Measurements from ENCODE around the gene FOXL1. TPM values are rescaled to one million over a fixed set of nuclear protein-coding genes. Genes with fewer than 3 reads are reported as not detected.

FOXL1 gene
- polyA plus RNA-seq, 3 donors: not detected

DNA sequence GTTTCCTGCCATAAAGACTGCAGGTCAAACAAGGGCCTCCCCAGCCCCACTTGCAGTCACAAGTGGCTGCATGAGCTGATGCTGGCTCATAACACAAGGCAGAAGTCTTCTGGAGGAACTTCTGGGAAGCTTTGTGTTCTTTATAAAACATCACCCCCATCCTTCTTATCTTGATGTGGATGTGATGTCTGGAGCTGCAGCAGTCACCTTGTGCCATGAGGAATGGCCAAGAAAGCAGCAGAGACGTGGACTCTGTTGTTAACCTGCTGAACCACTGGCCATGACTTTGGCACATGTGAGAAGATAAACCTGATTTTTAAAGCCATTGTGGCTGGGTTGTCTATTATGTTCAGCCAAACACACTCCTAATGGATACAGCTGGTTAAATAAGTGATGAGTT, 41.8 kb downstream of the FOXL1 start:
- TF ChIP-seq CTCF (IDR thresholded peaks at IDR 0.05): no peak
- Mint-ChIP-seq H3K27ac (no peak overlapping the region), H3K36me3 (no peaks in the 10 kb centered on the region), H3K4me3 (no peak overlapping the region), H3K27me3 (ENCODE audit: low read depth in 3 of 3) (peaks cover 1 to 9% (median 3%) of the 10 kb centered on the region in 3 donors), H3K9me3 (peaks cover 0 to 2% (median 0%) of the 10 kb centered on the region in 7 donors), H3K4me1 (no peaks in the 10 kb centered on the region)
- no peak overlapping the region for H3K9ac ChIP-seq (ENCODE audit: insufficient read depth, low read length, poor library complexity, severe bottlenecking)
- no peak overlapping the region for H3K4me3 ChIP-seq (replicated peaks in 1 of 3; ENCODE audit: low read depth in 2 of 3, low read length in 3 of 3)
- no peaks in the 10 kb centered on the region for H3K4me1 ChIP-seq (ENCODE audit: control insufficient read depth in 1 of 2, insufficient read depth in 2 of 2, low read length in 2 of 2)
- no peaks in the 10 kb centered on the region for H3K27me3 ChIP-seq (ENCODE audit: control insufficient read depth in 2 of 2, insufficient read depth in 2 of 2, low read length in 2 of 2)
- intact Hi-C loops (cut with micrococcal nuclease): no loop called here
- H4K20me1 ChIP-seq (ENCODE audit: insufficient read depth, low read length): no peaks in the 10 kb centered on the region
- no CpG with 5 or more reads among the region's 1 CpG for WGBS (ENCODE audit: insufficient coverage)
- no peak overlapping the region for H3K4me2 ChIP-seq (replicated peaks; ENCODE audit: extremely low read depth, low read length, poor library complexity, severe bottlenecking)
- H3K79me2 ChIP-seq (ENCODE audit: insufficient read depth, low read length): no peaks in the 10 kb centered on the region
- no peaks in the 10 kb centered on the region for H3K9me3 ChIP-seq (replicated peaks in 1 of 2; ENCODE audit: control insufficient read depth in 1 of 2, insufficient read depth in 1 of 2, low read length in 2 of 2)
- no peaks in the 10 kb centered on the region for H3K36me3 ChIP-seq (replicated peaks in 1 of 2; ENCODE audit: control insufficient read depth in 1 of 2, insufficient read depth in 2 of 2, low read length in 2 of 2)
- no peak overlapping the region for H2AFZ ChIP-seq (ENCODE audit: insufficient read depth, low read depth, low read length, poor library complexity, severe bottlenecking)
- H3K27ac ChIP-seq (ENCODE audit: low read depth in 1 of 2, low read length in 2 of 2): no peak overlapping the region
- DNase-seq: no peak

DNA sequence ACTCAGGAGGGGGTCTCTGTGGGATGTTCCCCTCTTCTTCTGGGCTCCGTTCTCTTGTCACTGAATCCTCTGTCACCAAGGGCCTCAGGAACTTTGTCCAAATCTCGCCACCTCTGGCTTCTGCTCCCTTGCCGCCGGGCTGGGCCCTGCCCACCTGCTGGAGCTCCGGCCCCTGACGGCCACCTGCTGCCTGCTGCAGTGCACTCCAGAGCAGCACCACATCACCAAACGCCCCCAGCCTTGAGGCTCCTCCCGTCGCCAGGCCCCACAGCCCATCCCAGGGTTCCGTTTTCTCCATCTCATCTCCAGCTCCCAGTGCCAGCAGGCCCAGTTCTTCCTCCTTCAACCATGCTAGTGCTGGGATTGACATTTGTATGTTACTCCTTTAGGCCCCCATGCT, 43.6 kb downstream of the FOXL1 start:
- Histone ChIP-seq H3K4me1 (ENCODE audit: control insufficient read depth in 1 of 2, insufficient read depth in 2 of 2, low read length in 2 of 2) (no peaks in the 10 kb centered on the region), H3K9me3 (replicated peaks in 1 of 2; ENCODE audit: control insufficient read depth in 1 of 2, insufficient read depth in 1 of 2, low read length in 2 of 2) (no peaks in the 10 kb centered on the region), H3K9ac (ENCODE audit: insufficient read depth, low read length, poor library complexity, severe bottlenecking) (no peak overlapping the region), H2AFZ (ENCODE audit: insufficient read depth, low read depth, low read length, poor library complexity, severe bottlenecking) (no peak overlapping the region), H3K27ac (ENCODE audit: low read depth in 1 of 2, low read length in 2 of 2) (no peak overlapping the region), H3K27me3 (ENCODE audit: control insufficient read depth in 2 of 2, insufficient read depth in 2 of 2, low read length in 2 of 2) (no peaks in the 10 kb centered on the region), H3K79me2 (ENCODE audit: insufficient read depth, low read length) (no peaks in the 10 kb centered on the region), H3K4me3 (replicated peaks in 1 of 3; ENCODE audit: low read depth in 2 of 3, low read length in 3 of 3) (no peak overlapping the region), H3K4me2 (replicated peaks; ENCODE audit: extremely low read depth, low read length, poor library complexity, severe bottlenecking) (no peak overlapping the region), H3K36me3 (replicated peaks in 1 of 2; ENCODE audit: control insufficient read depth in 1 of 2, insufficient read depth in 2 of 2, low read length in 2 of 2) (no peaks in the 10 kb centered on the region), H4K20me1 (ENCODE audit: insufficient read depth, low read length) (no peaks in the 10 kb centered on the region)
- no peak for TF ChIP-seq CTCF (IDR thresholded peaks at IDR 0.05)
- WGBS (ENCODE audit: insufficient coverage): 97% methylated on average over 9 of the region's 10 CpGs
- Mint-ChIP-seq H3K27me3 (ENCODE audit: low read depth in 3 of 3) (peaks cover 1 to 9% (median 3%) of the 10 kb centered on the region in 3 donors), H3K4me1 (no peaks in the 10 kb centered on the region), H3K27ac (no peak overlapping the region), H3K9me3 (peaks cover 0 to 2% (median 0%) of the 10 kb centered on the region in 7 donors), H3K36me3 (no peaks in the 10 kb centered on the region), H3K4me3 (no peak overlapping the region)
- intact Hi-C loops (cut with micrococcal nuclease): no loop called here
- DNase-seq: no peak

Data from CD14-positive monocyte (primary cell).